BJ (cell line): ENCODE data around the gene TP53RK. TPM values are rescaled to one million over a fixed set of nuclear protein-coding genes. Genes with fewer than 3 reads are reported as not detected.

Experiments used
- CTCF ChIA-PET: fragments of 350-600 bp; formaldehyde crosslinking; extraction: SDS; loops from one replicate; lab custom pipeline; 2021; ENCODE audit warnings: antibody characterized with exemption, inconsistent platforms; lab: Yijun Ruan, JAX
- POLR2A ChIA-PET: fragments of 300-600 bp; sonication (Branson Sonifier 250); formaldehyde crosslinking; extraction: SDS; loops from one replicate; lab custom pipeline; 2021; ENCODE audit warnings: antibody characterized with exemption; lab: Charles Lee
- DNase-seq: peaks from one replicate; pipeline ENCODE4 v3.0.0-alpha.2; 2011; ENCODE audit warnings: low read depth
- H3K27me3 ChIP-seq: 2 replicates; pipeline ENCODE4 v1.6.0; 2011; ENCODE audit warnings: low read length; ENCODE audit not compliant: control insufficient read depth, insufficient read depth
- H3K36me3 ChIP-seq: 2 replicates; pipeline ENCODE4 v1.5.1; 2011; ENCODE audit warnings: low read length; ENCODE audit not compliant: control insufficient read depth, insufficient read depth
- H3K4me3 ChIP-seq: 2 replicates; pipeline ENCODE4 v1.5.1; 2011; ENCODE audit warnings: low read depth, mild to moderate bottlenecking, control low read depth, low read length
- polyA minus RNA-seq: library from RNA; depleted of rRNA, polyadenylated mRNA; stranded (reverse); fragments of >200 nt; gene quantifications from 2 replicates; pipeline ENCODE4 v1.2.3, GENCODE V29; 2011; rRNA and poly(A)+ RNA removed
- polyA plus RNA-seq: library from polyadenylated mRNA; depleted of rRNA; stranded (reverse); fragments of >200 nt; gene quantifications from 2 replicates; pipeline ENCODE4 v1.2.3, GENCODE V29; 2011; rRNA removed
- TF ChIP-seq, protein P1 (sequence below): IDR thresholded peaks from 2 replicates; pipeline ENCODE4 v1.5.1; 2011; ENCODE audit warnings: low read depth, mild to moderate bottlenecking, control low read depth, inconsistent platforms, low read length, moderate library complexity; ENCODE audit not compliant: insufficient read depth

The TP53RK gene
- polyA plus RNA-seq (7.2 and 11.0 TPM in 2 replicates), polyA minus RNA-seq (5.0 and 5.8 TPM in 2 replicates)

DNA sequence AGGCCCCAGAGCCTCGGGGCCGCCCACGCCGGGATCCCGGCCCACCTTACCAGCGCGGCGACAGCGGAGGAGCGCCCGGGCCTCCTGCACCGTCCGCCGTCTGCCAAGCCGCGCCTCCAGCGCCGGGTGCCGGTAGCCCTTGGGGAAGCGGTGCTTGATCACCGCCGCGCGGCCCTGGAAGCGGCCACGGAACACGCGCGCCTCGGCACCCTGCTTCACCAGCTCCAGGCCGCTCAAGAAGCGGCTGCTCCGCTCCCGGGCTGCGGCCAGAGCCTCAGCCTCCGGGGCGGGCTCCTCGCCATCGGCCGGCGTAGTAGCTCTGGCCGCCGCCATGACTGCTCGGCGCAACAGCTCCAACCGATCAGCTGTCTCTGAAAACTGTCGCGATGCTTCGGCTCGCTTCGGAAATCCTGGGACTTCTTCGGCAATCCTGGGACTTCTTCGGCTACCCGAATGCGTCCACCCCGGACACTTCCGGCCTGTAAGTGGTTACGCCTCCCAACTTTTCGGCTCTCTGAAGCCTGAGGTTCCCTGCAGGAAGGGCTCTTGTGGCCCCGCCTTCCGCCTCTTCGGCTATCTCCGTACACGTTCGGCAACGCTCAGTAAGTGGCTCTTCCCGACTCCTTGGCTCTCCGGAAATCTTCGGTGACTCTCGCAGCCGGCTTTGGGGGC lies at the start of gene TP53RK:
TSS of gene TP53RK (minus strand) at position 363 of the 672 bp plus-strand sequence. CDS start at position 333, 30 bp downstream.
- DNase-seq, result peak; percentile 100
- H3K27me3 ChIP-seq, result no peaks in the 10 kb centered on the region
- TF ChIP-seq, protein P1, sequence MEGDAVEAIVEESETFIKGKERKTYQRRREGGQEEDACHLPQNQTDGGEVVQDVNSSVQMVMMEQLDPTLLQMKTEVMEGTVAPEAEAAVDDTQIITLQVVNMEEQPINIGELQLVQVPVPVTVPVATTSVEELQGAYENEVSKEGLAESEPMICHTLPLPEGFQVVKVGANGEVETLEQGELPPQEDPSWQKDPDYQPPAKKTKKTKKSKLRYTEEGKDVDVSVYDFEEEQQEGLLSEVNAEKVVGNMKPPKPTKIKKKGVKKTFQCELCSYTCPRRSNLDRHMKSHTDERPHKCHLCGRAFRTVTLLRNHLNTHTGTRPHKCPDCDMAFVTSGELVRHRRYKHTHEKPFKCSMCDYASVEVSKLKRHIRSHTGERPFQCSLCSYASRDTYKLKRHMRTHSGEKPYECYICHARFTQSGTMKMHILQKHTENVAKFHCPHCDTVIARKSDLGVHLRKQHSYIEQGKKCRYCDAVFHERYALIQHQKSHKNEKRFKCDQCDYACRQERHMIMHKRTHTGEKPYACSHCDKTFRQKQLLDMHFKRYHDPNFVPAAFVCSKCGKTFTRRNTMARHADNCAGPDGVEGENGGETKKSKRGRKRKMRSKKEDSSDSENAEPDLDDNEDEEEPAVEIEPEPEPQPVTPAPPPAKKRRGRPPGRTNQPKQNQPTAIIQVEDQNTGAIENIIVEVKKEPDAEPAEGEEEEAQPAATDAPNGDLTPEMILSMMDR, result peak; percentile 20; the same call in 1 of the 2 replicates
- no peaks in the 10 kb centered on the region; the same call in 1 of the 2 replicates for H3K36me3 ChIP-seq
- peak within 1 kb of the TSS; percentile 78 for H3K4me3 ChIP-seq
- POLR2A ChIA-PET, result interaction anchor here (0.6 kb wide), 1 partner anchor 325 kb away, joined by 7 read pairs; no protein-coding TSS in a partner anchor
- CTCF ChIA-PET, result interaction anchor here (1.2 to 1.7 kb wide), 3 partner anchors 11 to 126 kb away, joined by 4 to 5 read pairs (median 4); no protein-coding TSS in a partner anchor

DNA sequence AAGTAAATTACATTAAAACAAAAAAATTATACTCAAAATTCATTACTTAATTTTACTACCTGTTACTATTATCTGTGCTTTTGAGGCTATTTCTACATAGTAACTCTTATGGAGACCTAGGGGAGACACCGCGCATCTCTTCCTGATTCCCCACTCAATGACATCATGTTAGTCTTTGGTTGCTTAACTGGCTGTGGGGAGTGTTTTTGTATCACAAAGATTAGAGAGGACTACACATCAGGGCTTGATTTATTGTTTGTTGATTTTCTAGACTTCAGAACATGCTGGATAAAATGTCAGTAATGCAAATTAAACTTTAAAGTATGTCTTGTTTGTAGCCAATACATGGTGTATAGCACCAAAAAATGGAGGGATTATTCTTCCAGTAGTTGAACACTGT lies 46.2 kb upstream of the TP53RK start:
- no peak for DNase-seq
- Histone ChIP-seq H3K27me3 (no peaks in the 10 kb centered on the region), H3K4me3 (no peak overlapping the region), H3K36me3 (peaks cover 18% of the 10 kb centered on the region)
- POLR2A ChIA-PET, result no interaction called here
- CTCF ChIA-PET, result no interaction called here
- TF ChIP-seq, protein P1, result no peak

DNA sequence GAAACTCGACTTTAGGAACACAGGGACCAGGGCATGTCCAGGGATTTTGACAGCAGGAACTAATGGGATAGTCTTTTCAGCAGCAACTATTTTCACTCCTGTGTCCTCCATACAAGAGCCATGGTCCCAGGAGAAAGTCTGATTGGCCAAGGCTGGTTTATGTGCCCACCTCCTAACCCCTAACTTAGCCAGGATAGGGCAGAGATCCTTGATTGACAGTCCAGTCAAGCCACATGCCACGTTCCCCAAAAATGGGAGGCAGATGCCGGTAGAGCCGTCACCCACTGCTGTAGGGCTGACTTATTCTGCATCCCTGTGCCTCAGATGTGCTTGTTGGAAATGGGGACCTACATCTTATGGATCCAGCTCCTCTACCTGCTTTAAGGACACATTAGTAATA lies 42.5 kb upstream of the TP53RK start:
- ChIA-PET POLR2A (no interaction called here), CTCF (no interaction called here)
- DNase-seq, result no peak

DNA sequence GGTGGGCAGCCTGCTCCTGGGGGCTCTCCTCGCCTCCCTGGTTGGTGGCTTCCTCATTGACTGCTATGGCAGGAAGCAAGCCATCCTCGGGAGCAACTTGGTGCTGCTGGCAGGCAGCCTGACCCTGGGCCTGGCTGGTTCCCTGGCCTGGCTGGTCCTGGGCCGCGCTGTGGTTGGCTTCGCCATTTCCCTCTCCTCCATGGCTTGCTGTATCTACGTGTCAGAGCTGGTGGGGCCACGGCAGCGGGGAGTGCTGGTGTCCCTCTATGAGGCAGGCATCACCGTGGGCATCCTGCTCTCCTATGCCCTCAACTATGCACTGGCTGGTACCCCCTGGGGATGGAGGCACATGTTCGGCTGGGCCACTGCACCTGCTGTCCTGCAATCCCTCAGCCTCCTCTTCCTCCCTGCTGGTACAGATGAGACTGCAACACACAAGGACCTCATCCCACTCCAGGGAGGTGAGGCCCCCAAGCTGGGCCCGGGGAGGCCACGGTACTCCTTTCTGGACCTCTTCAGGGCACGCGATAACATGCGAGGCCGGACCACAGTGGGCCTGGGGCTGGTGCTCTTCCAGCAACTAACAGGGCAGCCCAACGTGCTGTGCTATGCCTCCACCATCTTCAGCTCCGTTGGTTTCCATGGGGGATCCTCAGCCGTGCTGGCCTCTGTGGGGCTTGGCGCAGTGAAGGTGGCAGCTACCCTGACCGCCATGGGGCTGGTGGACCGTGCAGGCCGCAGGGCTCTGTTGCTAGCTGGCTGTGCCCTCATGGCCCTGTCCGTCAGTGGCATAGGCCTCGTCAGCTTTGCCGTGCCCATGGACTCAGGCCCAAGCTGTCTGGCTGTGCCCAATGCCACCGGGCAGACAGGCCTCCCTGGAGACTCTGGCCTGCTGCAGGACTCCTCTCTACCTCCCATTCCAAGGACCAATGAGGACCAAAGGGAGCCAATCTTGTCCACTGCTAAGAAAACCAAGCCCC lies 36.2 kb upstream of the TP53RK start:
- ChIA-PET POLR2A (no interaction called here), CTCF (interaction anchor here (1.1 kb wide), 1 partner anchor 27 kb away, joined by 3 read pairs; no protein-coding TSS in a partner anchor)
- Histone ChIP-seq H3K27me3 (no peaks in the 10 kb centered on the region), H3K4me3 (no peak overlapping the region), H3K36me3 (peaks cover 25% of the 10 kb centered on the region)
- TF ChIP-seq, protein P1, result no peak
- DNase-seq, result no peak

More for the DNA sequence above, 42.5 kb upstream of the TP53RK start:
- Histone ChIP-seq H3K27me3 (no peaks in the 10 kb centered on the region), H3K36me3 (peaks cover 29% of the 10 kb centered on the region), H3K4me3 (no peak overlapping the region)
- TF ChIP-seq, protein P1, result no peak
